ENCODE data around the gene ARHGEF10L.
"Not testable (repeated sequence)": the region's sequence is repeated elsewhere in the genome, so short reads cannot be mapped to it uniquely, and the experiment has no call there.

DNA sequence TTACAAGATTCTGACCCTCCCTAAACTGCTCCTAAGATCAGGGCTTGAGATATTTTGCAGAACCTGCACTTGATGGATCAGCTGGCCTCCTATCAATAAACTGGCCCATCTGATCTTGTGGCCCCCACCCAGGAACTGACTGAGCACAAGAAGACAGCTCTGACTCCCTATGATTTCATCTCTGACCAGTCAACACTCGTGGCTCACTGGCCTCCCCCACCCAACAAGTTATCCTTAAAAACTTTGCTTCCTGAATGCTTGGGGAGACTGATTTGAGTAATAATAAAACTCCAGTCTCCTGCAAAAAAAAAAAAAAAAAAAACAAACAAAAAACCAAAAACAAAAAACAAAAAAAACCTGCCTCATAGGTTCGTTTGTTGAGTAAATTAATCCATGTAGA, 206.8 kb downstream of the ARHGEF10L start:
- TF ChIP-seq, protein P1, sequence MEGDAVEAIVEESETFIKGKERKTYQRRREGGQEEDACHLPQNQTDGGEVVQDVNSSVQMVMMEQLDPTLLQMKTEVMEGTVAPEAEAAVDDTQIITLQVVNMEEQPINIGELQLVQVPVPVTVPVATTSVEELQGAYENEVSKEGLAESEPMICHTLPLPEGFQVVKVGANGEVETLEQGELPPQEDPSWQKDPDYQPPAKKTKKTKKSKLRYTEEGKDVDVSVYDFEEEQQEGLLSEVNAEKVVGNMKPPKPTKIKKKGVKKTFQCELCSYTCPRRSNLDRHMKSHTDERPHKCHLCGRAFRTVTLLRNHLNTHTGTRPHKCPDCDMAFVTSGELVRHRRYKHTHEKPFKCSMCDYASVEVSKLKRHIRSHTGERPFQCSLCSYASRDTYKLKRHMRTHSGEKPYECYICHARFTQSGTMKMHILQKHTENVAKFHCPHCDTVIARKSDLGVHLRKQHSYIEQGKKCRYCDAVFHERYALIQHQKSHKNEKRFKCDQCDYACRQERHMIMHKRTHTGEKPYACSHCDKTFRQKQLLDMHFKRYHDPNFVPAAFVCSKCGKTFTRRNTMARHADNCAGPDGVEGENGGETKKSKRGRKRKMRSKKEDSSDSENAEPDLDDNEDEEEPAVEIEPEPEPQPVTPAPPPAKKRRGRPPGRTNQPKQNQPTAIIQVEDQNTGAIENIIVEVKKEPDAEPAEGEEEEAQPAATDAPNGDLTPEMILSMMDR (IDR thresholded peaks at IDR 0.05): not testable (repeated sequence)
- TF ChIP-seq POLR2A (IDR thresholded peaks at IDR 0.05): not testable (repeated sequence)
